GM15510 (cell line): ENCODE results near the gene CYS1.

Experiments
- POLR2A ChIP-seq: IDR thresholded peaks from 3 replicates; pipeline ENCODE4 v1.6.1; 2011; ENCODE audit warnings: borderline replicate concordance; ENCODE audit not compliant: insufficient read length; ENCODE audit errors: extremely low read depth

The CYS1 gene, protein sequence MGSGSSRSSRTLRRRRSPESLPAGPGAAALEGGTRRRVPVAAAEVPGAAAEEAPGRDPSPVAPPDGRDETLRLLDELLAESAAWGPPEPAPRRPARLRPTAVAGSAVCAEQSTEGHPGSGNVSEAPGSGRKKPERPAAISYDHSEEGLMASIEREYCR

DNA sequence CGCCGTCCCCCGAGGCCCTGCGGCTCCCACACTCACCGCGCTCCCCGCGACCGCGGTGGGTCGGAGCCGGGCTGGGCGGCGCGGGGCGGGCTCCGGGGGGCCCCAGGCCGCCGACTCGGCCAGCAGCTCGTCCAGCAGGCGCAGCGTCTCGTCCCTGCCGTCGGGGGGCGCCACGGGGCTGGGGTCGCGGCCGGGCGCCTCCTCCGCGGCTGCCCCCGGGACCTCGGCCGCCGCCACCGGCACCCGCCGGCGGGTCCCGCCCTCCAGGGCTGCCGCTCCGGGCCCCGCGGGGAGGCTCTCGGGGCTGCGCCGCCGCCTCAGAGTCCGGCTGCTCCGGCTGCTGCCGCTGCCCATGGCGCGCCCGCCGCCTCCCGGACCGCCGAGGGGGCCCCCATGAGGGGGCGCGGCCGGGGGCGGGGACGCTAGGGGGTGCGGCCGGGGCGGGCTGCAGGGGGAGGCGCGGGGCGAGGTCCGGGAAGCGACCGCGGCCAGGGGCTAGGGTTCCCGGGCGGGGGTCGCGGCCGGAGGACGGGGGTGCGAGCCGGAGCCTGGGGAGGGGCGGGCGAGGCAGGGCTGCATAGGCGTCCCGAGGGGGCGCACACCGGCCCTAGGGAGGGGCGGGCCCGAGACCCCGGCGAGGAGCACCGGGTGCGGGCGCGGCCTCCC, at the start of gene CYS1:
Gene CYS1, minus strand, starts transcription at position 542 of the 666 bp plus-strand sequence. Its CDS starts 188 bp downstream, at position 354.
- TF ChIP-seq POLR2A = peak; percentile 32

DNA sequence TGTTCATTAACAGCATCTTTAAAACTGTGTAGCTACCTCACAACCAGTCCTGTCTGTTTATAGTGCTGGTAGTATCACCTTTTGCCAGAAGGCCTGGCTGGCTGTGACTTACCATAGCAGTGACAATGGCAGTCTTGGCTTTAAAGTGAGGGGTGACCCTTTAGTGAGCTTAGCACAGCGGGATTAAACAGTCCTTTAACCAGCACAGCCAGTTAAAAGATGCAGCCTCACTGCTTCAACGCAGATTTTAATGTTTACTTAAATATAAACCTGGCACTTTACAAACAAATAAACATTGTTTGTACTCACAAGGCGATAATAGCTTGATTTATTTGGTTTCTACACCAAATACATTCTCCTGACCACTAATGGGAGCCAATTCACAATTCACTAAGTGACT, 49.3 kb upstream of the CYS1 start:
- TF ChIP-seq POLR2A = no peak

DNA sequence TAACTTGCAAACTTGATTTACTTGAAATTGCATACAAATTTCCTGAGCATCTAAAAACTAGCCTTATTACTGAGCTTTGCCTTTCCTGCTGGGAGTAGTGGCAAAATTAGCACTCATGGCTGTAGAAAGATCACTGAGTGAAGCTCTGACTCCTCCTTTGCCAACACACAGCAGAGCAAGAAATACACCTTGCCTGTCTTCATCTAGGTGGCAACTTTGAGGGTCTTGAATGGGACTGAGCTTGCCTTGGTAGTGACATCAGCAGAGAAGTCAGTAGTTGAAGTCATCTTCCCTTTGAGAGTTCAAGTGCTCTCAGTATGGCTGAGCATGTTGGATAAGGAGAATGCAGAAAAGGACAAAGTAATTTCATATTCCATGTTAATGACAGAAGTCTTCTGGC, 48.2 kb upstream of the CYS1 start:
- TF ChIP-seq POLR2A = no peak

DNA sequence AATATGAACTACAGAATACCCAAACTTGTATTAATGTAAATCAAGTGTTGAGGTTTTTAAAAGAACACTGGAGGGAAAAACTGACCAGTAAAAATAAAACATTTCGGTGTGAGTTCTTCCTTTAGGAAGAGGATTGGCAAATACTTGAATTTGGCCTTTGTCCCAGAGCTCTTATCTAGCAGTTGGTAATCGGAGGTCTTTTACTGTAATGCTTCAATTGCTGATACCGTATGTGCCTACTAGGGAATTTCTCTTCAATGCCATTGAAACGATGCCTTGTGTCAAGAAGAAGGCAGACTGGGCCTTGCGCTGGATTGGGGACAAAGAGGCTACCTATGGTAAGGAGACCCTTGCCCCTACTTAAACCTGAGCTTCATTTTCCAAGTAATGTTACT, 46.4 kb upstream of the CYS1 start:
- TF ChIP-seq POLR2A = no peak

DNA sequence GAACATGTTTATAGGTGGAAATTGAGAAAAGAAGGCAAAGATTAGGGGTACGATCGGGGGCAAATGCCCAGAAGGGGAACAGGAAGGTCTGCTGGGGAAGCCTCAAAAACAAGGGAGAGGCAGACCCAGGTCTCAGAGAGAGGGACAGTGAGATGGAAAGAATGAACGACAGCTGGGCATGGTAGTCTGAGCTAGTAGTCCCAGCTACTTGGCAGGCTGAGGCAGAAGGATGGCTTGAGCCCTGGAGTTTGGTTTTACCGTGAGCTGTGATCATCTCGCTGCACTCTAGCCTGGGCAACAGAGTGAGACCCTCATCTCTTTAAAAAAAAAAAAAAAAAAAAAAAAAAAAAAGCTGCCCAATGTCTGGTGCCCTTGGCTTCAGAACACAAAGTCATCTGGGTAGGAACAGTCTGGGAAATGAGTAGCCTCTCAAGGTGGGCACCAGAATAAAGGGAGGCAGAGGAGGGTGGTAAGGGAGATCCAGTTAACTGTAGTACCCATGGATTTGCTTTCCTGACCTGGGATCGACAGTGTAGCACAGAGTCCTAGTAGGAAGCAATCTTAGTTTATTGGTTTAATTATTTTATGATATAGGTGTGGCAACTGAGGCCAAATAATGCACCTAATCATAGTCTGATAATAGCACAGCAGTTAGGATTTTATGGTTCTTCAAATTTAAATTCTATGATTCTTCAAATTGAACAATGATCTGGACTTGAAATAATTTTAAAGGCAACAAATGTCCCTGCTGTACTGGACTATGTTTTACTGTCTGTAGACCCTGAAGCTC, 45.8 kb upstream of the CYS1 start:
- no peak for TF ChIP-seq POLR2A

DNA sequence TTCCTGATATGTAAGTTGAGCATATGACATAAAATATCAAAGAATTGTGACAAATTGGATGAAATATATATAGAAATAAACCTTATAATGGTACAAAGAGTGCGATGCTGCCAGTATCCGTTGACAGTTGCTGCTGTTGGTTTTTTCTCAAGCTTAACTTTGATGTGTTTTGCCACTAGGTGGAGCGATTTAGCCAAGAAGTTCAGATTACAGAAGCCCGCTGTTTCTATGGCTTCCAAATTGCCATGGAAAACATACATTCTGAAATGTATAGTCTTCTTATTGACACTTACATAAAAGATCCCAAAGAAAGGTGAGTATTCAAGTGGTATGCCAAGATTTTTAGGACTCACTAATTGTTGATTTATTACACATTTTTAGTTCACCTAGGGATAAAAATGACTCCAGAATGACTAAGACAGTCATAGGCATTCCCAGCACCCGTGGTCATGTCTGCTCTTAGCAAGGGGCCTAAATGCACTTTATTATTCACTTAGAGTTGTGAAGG, 44.4 kb upstream of the CYS1 start:
- no peak for TF ChIP-seq POLR2A

DNA sequence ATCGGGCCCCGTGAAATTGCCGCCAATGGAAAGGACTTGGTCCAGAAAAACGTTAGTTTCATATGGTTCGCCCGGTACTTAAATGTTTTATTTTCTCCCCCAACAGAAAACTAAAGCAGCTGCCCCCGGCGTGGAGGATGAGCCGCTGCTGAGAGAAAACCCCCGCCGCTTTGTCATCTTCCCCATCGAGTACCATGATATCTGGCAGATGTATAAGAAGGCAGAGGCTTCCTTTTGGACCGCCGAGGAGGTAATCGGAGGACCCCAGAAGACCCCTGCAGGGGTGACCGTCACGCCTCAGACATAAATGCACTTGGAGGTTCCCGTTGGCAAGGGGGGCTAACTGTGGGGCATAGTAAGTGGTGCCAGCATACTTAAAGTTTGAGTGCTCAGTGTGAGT, 43.1 kb upstream of the CYS1 start:
- no peak for TF ChIP-seq POLR2A

DNA sequence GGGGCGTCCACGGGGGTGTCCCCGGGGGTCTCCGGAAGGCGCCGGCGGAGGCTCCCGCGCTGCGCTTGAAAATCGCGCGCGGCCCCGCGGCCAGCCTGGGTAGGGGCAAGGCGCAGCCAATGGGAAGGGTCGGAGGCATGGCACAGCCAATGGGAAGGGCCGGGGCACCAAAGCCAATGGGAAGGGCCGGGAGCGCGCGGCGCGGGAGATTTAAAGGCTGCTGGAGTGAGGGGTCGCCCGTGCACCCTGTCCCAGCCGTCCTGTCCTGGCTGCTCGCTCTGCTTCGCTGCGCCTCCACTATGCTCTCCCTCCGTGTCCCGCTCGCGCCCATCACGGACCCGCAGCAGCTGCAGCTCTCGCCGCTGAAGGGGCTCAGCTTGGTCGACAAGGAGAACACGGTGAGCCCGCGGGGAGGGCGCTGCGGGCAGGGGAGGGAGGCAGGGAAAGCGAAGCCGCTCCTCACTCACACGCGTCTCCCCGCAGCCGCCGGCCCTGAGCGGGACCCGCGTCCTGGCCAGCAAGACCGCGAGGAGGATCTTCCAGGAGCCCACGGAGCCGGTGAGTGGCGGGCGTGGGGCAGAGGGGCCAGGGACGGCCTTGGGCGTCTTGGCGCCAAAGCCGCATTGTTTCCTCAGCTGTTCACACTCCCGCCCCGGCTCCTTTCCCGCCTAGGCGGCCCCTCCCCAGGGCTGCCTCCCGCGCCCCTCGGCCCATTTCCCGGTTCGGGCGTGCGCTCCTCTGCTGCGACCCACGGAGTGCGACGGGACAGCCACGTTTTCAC, 42.5 kb upstream of the CYS1 start, which contains the start of gene RRM2:
Gene RRM2, plus strand, starts transcription at position 240 of the 781 bp plus-strand sequence. Its CDS starts 60 bp downstream, at position 300.
- peak; percentile 98 for TF ChIP-seq POLR2A

DNA sequence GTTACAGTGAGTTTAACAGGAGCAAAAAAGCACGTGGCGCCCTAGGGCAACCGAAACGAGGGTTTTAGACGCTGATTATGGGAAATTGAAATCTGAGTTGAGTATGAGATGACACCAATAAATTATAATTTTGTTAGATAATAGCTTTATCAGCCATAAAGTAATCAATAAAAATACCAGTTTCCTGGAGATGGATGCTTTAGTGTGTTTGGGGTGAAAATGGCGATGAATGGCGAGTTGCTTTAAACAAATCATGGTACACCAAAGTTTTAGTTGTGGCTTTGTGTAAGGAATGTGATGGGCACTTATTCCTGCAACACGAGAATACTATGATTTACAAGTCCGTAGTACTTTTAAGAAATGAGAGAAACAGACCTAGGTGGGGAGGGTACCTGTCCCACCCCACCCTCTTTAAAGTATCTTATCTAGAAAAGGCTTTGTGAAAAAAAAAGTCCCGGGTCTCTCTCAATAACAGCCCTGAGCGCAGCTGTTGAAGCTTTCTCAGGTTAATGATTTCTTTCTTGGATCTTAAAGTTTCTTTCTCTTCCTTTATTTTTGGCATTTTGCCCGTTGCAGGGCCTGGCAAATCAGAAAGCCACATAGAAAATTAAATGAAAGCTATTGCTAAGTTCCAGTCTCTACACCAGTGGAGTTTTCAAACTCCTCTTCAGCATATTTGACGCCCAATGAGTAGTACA, 40.8 kb upstream of the CYS1 start:
- no peak for TF ChIP-seq POLR2A

DNA sequence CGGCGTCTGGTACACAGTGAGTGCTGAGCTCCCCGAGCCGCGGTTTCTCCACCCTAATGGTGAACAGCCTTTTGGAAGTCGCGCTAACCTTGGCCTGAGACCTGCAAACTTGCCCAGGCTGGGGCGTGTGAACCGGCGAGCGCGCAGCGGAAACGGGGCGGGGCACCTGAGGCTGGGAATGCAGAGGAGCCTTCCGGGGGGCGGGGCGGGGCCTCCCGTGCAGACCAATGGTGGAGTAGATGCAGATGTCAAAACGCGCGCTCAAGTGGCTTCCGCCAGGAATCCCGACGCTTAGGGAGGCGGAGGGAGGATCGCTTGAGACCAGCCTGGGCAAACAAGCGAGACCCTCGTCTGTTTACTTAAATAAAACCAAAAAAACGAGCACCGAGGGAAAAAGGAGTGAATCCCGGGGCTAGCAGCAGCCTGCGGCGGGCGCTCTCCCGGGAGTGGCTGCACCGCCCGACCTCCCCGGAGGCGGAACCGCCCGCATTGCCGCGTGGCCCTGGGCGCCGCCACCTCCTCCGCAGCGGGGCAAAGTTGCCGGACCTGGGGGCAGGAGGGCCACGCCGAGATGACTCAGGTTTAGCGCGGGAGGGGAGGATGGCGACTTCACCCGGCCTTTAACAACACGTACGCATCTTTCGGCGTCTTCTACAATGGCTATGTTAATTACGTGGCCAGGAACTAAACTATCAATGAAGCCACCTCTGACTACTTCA, 40.1 kb upstream of the CYS1 start:
- peak; percentile 88 for TF ChIP-seq POLR2A

DNA sequence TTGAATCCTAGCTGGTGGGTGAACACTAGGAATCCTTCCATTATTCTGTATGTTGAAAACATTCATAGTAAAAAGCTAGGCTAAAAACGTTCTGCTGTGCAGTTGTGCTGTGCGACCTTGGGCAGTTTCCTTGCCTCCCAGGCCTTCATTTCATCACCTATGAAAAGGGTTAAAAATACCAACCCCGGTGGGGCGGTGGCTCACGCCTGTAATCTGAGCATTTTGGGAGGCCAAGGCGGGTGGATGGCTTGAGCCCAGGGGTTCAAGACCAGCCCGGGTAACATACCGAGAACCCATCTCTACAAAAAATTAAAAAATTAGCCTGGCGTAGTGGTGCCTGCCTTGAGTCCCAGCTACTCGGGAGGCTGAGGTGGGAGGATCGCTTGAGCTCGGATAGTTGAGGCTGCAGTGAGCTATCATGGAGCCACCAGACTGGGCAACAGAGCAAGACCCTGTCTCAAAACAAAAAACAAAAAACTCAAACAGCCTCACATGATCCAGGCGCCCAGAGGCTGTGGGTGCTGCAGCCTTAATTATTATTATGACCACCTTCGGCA, 39.5 kb upstream of the CYS1 start:
- no peak for TF ChIP-seq POLR2A

DNA sequence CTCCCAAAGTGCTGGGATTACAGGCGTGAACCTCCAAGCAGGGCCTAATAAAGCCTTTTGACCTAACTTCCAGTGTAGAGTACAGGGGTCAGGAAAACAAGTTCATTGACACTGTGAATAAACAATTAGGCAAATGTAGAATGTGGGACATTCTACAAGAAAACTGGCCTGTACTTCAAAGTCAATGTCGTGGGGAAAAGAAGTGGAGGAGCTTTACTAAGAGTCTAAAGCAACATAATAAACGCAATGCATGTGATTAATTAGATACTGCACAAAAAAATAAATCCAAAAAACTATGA, 38.8 kb upstream of the CYS1 start:
- TF ChIP-seq POLR2A = no peak

DNA sequence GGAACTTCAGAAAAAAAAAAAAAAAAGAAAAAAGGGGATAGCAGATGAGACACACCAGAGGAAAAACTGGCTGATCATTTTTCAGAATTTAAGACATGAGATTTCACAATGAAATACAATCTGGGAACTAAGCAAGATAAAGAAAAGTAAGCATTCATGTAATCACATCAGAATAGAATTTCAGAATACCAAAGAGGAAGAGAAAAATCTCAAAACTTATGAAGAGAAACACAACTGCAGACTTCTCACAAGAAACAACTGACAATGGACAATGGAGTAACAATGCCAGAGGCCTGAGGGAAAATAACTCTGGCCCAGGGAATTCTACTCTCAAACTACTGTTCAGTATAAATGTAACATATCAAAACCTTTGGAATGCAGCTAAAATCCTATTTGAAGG, 29.1 kb upstream of the CYS1 start:
- no peak for TF ChIP-seq POLR2A

DNA sequence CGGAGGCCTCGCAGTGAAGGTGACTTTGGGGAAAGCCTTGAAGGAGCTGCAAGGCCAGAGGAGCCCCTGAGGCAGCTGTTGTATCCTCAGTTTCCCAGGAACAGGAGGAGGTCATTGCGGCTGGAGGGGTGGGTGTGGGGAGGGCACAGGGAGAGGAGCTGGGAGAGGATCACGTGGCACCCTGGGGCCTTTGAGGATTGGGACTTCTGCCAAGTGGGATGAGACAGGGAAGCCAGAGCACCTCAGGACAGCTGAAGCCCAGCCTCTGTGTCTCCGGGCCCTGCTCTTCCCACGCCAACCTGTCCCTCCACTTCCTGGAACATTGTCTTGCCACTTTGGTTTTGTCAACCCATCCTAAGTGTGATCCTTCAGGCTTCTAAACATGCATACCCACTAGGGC, 23.0 kb upstream of the CYS1 start:
- no peak for TF ChIP-seq POLR2A

DNA sequence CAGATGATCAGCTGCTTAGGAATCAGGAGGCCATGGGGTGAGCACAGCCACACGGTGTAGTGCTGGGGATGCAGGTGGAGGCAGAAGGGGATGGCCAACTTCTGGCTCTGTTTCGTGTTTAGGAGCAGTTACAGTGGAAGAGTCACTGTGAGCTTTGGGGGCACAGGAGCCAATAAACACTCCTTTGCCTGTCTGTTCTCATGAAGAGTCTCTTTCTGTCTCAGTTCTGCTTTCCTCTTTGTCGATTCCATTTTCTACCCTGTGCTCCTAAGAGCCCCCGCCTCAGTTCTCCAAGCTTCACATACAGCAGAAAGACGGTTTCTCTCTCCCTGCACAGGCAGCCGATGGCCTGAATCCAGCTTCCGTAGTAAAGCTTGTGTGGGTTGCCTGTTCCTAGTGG, 21.3 kb upstream of the CYS1 start:
- TF ChIP-seq POLR2A = no peak
